HG02623 (cell line): ENCODE data around the gene TMIGD2.
"Not testable (repeated sequence)": the region's sequence is repeated elsewhere in the genome, so short reads cannot be mapped to it uniquely, and the experiment has no call there.

Source experiments
- ATAC-seq: cut with Tn5 transposase; IDR thresholded peaks from one replicate; pipeline ENCODE4 v1.9.1; 2021; ENCODE audit warnings: moderate library complexity; ENCODE audit not compliant: unreplicated experiment

The TMIGD2 gene

GRCh38 chr19:4268816-4269430, 33.3 kb downstream of the TMIGD2 start:
- no peak for ATAC-seq

GRCh38 chr19:4267901-4268815, 34.0 kb downstream of the TMIGD2 start:
- ATAC-seq: no peak

- no peak for ATAC-seq
These were observed 34.9 kb downstream of the TMIGD2 start for GRCh38 chr19:4267101-4267900.

- ATAC-seq: no peak
These were observed 35.8 kb downstream of the TMIGD2 start for GRCh38 chr19:4266253-4267000.

- ATAC-seq: no peak
These were observed 37.4 kb downstream of the TMIGD2 start for GRCh38 chr19:4264812-4265211.

GRCh38 chr19:4260613-4261191, 41.5 kb downstream of the TMIGD2 start:
- no peak for ATAC-seq

GRCh38 chr19:4258181-4258580, 44.0 kb downstream of the TMIGD2 start:
- ATAC-seq: no peak

- no peak for ATAC-seq
These were observed 45.2 kb downstream of the TMIGD2 start for GRCh38 chr19:4257025-4257424.

- ATAC-seq: no peak
These were observed 45.6 kb downstream of the TMIGD2 start for GRCh38 chr19:4256563-4256962.

- peak; percentile 76 for ATAC-seq
These were observed 55.2 kb downstream of the TMIGD2 start, which contains the start of gene YJU2 for GRCh38 chr19:4246767-4247593. Gene YJU2 (plus strand): TSS chr19:4247080. CDS start chr19:4247147, 67 bp downstream.

- ATAC-seq: not testable (repeated sequence)
These were observed 56.3 kb downstream of the TMIGD2 start for GRCh38 chr19:4245938-4246337.
